Measurements from ENCODE around the gene ANO8. TPM values are rescaled to one million over a fixed set of nuclear protein-coding genes. Genes with fewer than 3 reads are reported as not detected.
A peak's percentile ranks its signal among the peaks of the same experiment; 100 is the strongest.

The ANO8 gene
- total and polyA plus RNA-seq, 2 of the 13 experiments (the other 11 are each of a cell fraction or from before 2014, with no cell fraction given), result 1.8 to 3.5 TPM

GRCh38 chr19:17336872-17337674 lies 2.4 kb upstream of the ANO8 start, which contains the start of gene GTPBP3 (continued):
- TF ChIP-seq ARHGAP35 (CRISPR knock-in tag; IDR thresholded peaks at IDR 0.05; ENCODE audit: borderline replicate concordance) (peak; percentile 27), HNRNPUL1 (IDR thresholded peaks at IDR 0.05; ENCODE audit: low read depth, low read length) (no peak), IRF1 (CRISPR knock-in tag; IDR thresholded peaks at IDR 0.05; ENCODE audit: low read depth) (no peak), GRHL1 (CRISPR knock-in tag; conservative IDR thresholded peaks at IDR 0.05) (no peak), ZNF562 (CRISPR knock-in tag; IDR thresholded peaks at IDR 0.05; ENCODE audit: borderline replicate concordance) (no peak), ZNF383 (CRISPR knock-in tag; IDR thresholded peaks at IDR 0.05; ENCODE audit: borderline replicate concordance) (no peak), ZNF205 (CRISPR knock-in tag; IDR thresholded peaks at IDR 0.05) (peak; percentile 38; the same call in 1 of the 2 replicates), POLR2G (IDR thresholded peaks at IDR 0.05; ENCODE audit: low read depth, low read length) (peak; percentile 89), ZNF329 (CRISPR knock-in tag; IDR thresholded peaks at IDR 0.05; ENCODE audit: low read depth) (no peak), SPEN (CRISPR knock-in tag; IDR thresholded peaks at IDR 0.05; ENCODE audit: low read depth) (peak; percentile 53), NFE2L2 (IDR thresholded peaks at IDR 0.05; ENCODE audit: low read length) (no peak), ZBTB10 (CRISPR knock-in tag; IDR thresholded peaks at IDR 0.05; ENCODE audit: borderline replicate concordance) (no peak), FLYWCH1 (CRISPR knock-in tag; IDR thresholded peaks at IDR 0.05) (no peak), SRY (CRISPR knock-in tag; IDR thresholded peaks at IDR 0.05) (peak; percentile 21; the same call in 1 of the 2 replicates), MIER3 (CRISPR knock-in tag; IDR thresholded peaks at IDR 0.05; ENCODE audit: borderline replicate concordance) (peak; percentile 35; the same call in 1 of the 2 replicates), ZNF816 (CRISPR knock-in tag; IDR thresholded peaks at IDR 0.05; ENCODE audit: borderline replicate concordance) (peak; percentile 78; the same call in 1 of the 2 replicates), NBN (conservative IDR thresholded peaks at IDR 0.05) (no peak), HNRNPL (IDR thresholded peaks at IDR 0.05; ENCODE audit: low read depth, low read length) (no peak), CENPT (CRISPR knock-in tag; IDR thresholded peaks at IDR 0.05; ENCODE audit: low read depth) (0 out of 2 replicates have a peak, but pooled peaks have one; percentile 46), KDM6A (CRISPR knock-in tag; IDR thresholded peaks at IDR 0.05; ENCODE audit: low read depth) (no peak), ZBTB43 (CRISPR knock-in tag; conservative IDR thresholded peaks at IDR 0.05) (peak; percentile 45; the same call in 1 of the 2 replicates), ZNF652 (CRISPR knock-in tag; IDR thresholded peaks at IDR 0.05; ENCODE audit: borderline replicate concordance, low read depth) (no peak)
- TF ChIP-seq, protein P1, sequence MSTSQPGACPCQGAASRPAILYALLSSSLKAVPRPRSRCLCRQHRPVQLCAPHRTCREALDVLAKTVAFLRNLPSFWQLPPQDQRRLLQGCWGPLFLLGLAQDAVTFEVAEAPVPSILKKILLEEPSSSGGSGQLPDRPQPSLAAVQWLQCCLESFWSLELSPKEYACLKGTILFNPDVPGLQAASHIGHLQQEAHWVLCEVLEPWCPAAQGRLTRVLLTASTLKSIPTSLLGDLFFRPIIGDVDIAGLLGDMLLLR (CRISPR knock-in tag; IDR thresholded peaks at IDR 0.05), result peak; percentile 55; the same call in 1 of the 2 replicates
